NCI-H1048 (cell line): ENCODE results near the gene CHRNA9.
"Not testable (repeated sequence)": the region's sequence is repeated elsewhere in the genome, so short reads cannot be mapped to it uniquely, and the experiment has no call there.

Experiments
- DNase-seq: peaks from one replicate; lab custom pipeline; 2025; lab: John Stamatoyannopoulos, UW

Gene CHRNA9, protein sequence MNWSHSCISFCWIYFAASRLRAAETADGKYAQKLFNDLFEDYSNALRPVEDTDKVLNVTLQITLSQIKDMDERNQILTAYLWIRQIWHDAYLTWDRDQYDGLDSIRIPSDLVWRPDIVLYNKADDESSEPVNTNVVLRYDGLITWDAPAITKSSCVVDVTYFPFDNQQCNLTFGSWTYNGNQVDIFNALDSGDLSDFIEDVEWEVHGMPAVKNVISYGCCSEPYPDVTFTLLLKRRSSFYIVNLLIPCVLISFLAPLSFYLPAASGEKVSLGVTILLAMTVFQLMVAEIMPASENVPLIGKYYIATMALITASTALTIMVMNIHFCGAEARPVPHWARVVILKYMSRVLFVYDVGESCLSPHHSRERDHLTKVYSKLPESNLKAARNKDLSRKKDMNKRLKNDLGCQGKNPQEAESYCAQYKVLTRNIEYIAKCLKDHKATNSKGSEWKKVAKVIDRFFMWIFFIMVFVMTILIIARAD

DNA sequence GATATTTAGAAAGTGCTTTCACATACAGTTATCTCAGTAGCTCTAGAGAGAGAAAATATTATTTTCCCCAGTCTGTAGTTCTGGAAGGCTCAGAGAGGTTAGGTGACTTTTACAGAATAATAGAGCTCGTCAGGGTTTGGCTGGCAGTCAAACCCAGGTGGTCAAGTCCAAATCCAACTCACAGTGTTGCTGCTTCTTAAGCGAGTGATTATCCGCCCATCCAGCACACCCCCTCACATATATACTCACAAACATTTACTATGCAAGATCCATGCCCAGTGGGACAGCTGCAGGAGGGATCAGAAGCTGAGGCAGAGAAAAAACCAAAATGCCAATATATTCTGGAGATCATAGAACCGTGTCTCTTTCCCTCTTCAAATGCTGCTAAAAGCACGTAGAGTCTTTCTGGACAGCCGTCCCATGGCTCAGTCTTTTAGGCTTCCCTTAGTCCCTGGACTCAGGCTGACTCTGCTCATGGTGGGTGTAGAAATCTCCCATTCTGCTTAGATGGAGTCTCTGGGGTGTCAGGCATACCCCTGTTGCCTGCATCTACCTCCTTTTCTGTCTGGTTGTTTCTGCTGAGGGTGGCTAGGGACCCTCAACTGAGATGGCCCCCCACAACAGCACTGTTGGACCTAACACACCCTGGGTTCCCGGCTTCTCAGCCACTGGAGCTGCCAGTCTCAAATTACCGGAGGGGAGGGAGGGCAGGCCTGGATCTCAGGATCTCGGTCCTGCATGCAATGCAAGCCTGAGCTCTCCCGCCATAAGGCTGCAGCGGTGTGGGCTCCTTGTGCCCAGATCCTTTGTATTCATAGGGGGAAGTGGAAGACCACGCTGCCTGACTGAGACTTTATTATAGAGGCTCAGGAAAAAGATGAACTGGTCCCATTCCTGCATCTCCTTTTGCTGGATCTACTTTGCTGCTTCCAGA is at the start of gene CHRNA9:
Gene CHRNA9, plus strand, starts transcription at position 743 of the 934 bp plus-strand sequence. Its CDS starts 135 bp downstream, at position 878.
- DNase-seq, result no peak

DNA sequence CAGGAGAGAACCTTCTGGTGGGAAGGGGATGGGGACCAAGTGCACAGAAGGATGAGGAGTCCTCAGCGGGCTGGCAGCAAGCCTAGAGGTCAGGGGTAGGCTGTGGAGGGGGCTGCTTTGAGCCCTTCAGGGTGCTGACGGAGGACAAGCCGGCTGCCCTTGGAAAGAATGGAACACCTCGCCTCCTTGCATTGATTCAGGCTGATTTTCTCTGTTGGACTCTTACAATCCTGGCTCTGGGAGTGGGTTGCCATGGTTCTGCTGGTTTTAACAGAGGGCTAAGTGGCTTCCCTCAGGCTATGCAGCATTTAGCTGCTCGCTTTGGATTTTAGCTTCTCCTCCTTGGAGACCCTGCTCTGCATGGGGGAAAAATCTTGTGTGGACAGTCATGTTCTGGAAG is 49.4 kb upstream of the CHRNA9 start:
- DNase-seq, result no peak

DNA sequence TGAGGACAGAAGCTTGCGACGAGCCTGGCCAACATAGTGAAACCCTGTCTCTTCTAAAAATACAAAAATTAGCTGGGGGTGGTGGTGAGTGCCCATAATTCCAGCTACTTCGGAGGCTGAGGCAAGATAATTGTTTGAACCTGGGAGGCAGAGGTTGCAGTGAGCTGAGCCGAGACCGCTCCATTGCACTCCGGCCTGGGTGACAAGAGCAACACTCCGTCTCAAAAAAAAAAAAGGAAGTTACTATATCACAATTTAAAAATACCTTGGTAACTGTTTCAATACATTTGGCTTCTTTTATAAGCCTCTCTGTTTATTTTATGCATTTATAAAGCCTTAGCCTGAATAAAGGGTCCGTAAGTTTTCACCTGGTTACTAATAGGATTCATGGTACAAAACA is 46.6 kb upstream of the CHRNA9 start:
- no peak for DNase-seq

DNA sequence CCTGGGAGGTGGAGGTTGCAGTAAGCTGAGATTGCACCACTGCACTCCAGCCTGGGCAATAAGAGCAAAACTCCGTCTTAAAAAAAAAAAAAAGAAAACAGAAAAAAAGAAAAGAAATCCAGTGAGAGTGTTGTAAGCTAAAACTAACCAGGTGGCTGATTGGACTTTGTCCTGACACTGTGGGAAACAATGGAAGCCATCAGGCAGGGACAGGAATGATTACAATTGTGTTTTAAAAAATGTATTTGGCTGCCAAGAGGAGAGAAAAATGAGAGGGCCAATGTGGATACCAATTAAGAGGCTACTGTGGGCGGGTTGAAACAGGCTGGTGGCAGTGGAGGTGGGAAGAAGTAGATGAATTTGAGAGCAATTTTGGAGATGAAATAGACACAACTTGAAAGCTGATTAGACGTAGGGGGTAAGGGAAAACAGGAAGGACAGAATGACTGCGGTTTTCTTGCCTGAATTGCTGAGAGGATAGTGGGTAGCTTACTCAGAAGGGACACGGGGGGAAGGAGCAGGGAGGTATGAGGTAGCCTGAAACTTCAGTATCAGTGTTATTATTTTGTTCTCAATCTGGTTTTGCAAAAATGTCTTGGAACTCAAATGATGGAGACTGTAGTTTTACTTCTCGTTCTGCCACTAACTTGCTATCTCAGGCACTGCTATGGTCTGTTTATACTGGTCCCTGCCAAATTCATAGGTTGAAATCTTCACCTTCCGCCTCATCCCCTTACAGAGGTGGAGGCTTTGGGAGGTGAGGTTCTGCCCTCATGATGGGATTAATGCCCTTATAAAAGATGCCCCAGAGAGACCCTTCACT is 45.6 kb upstream of the CHRNA9 start:
- no peak for DNase-seq

DNA sequence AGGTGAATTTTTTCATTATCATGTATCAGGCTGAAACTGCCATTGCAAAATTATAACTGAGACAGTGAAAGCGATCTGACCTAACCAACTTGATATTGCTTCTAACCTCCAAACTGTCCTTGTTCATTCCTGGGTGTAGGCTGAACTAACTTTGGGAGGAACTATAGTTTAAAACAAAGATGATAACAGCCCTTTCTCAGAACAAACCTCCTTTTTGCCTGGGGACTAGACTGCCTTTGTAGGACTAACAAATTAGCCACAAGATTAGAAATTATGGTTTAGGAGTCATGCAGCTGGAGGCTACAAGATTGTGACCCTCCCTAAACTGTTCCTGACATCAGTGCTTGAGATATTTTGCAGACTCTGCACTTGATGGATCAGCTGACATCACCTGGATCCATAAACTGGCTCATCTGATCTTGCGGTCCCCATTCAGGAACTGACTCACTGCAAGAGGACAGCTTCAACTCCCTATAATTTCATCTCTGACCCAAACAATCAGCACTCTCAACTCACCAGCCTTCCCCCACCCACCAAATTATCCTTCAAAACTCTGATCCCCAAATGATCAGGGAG is 44.4 kb upstream of the CHRNA9 start:
- not testable (repeated sequence) for DNase-seq

DNA sequence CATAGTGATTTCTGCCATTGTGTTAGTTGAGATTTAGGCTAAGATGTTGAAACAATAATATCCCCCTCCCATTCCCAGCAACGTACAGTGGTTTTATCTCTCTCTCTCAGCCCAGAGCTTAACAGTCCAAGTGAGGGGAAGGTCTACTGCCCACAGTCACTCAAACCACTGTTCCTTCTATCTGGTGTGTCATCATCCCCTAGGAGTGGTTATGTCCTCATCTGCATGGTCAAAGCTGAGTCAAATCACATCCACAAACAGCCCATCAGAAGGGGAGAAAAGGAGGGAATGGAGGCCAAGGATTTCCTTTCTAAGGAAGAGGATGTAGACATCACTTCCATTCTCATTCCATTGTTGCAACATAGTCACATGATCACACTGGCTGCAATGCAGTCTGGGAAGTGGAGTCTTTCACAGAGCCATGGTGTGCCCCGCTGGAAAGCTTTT is 42.8 kb upstream of the CHRNA9 start:
- DNase-seq, result no peak

DNA sequence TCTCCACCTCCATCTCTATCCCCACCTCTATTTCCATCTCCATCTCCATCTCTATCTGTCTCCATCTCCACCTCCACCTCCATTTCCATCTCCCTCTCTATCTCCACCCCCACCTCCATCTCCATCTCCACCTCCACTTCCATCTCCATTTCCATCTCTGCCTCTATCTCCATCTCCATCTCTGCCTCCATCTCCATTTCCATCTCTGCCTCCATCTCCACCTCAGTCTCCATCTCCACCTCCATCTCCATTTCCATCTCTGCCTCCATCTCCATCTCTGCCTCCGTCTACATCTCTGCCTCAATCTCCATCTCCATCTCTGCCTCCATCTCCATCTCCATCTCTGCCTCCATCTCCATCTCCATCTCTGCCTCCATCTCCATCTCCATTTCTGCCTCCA is 40.8 kb upstream of the CHRNA9 start:
- DNase-seq, result no peak

DNA sequence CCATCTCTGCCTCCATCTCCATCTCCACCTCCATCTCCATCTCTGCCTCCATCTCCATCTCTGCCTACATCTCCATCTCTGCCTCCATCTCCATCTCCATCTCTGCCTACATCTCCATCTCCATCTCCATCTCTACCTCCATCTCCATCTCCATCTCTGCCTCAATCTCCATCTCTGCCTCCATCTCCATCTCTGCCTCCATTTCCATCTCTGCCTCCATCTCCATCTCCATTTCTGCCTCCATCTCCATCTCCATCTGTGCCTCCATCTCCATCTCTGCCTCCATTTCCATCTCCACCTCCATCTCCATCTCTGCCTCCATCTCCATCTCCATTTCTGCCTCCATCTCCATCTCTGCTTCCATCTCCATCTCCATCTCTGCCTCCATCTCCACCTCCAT is 40.1 kb upstream of the CHRNA9 start:
- DNase-seq, result not testable (repeated sequence)

DNA sequence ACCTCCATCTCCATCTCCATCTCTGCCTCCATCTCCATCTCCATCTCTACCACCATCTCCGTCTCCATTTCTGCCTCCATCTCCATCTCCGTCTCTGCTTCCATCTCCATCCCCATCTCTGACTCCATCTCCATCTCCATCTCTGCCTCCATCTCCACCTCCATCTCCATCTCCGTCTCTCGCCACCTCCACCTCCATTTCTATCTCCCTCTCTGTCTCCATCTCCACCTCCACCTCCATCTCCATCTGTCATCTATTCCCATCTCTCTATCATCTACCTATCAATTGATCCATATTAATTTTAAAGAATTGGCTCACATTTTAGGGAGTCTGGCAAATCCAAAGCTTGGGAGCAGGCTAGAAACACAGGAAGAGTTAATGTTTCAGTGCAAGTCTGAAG is 39.6 kb upstream of the CHRNA9 start:
- no peak for DNase-seq

DNA sequence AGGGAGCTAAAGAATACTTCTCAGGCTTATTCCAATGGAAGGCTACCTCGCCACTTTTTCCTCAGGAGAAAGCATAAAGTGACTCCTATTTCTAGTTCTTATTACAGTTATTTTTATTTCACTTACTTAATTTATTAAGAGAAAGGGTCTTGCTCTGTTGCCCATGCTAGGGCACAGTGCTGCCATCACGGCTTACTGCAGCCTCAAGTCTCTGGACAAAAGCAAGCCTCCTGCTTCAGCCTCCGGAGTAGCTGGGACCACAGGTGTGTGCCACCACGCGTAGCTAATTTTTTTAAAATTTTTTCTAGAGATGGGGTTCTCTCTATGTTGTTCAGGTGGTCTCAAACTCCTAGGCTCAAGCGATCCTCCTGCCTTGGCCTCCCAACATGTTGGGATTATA is 36.0 kb upstream of the CHRNA9 start:
- no peak for DNase-seq

DNA sequence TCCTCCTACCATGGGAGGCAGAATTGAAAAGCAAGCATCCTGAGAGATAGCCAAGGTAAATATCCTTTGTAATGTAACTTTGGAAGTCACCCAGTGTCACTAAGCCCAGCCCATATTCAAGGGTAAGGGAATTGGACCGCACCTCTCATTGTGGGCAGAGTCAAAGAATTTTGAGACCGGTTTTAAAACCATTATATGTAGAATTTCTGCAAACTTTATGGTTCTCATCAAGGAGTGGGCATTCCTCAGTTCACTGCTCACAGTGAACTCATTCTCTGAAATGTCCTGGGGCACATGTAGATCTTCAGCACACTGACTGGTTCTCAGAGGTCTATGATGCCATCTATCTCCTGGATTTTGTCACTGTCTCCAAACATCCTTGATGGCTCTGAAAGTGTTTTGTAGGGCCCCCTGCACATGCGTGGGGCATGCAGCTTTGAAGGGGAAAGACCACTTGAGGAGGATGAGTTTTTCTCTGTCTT is 35.3 kb upstream of the CHRNA9 start:
- no peak for DNase-seq

DNA sequence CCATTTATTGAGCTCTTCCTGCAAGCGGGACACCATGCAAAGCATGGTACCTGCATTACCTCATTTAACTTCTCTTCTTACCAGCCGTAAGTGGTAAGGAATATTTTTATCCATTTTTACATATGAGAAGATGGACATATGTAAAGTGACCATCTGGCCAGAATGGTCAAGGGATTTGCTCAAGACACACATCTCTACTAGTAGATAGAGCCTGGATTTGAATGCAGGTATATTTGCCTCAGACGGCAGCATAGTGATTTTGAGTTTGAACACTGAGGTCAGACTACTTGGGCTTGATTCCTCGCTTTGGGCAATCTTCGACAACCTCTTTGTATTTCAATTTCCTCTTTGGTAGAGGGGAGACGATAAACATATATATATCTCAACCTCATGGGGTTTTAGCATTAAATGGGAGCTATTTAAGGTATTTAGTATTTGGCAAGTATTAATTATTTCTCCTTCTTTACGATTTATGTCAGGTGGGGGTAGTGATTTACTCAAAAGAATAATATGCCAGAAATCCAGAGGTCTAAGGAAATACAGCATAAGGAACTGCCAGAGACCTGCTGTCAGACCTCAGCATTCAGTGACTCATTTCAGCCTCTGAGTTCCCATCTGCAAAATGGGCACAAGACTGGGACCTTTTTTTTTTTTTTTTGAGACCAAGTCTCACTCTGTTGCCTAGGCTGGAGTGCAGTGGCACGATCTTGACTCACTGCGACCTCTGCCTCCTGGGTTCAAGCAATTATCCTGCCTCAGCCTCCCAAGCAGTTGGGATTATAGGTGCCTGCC is 34.6 kb upstream of the CHRNA9 start:
- DNase-seq, result no peak

DNA sequence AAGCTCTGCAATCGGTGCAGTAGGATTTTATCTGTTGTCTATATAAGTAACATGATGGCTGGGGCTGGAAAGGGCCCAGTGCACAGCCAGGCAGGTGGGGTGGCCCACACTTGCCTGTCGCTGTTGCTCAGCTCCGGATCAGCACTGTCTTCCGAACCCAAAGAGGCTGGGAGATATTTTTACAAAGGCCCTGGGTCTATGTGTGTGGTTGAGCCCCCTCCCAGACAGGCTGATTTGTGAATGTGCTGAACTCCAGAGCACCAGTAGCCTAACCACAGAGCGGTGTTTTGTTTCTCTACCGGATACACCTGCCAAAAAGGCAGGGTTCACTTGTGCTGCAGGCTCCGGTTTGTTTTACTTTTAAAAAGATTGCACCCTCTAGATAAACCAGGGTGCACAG is 33.5 kb upstream of the CHRNA9 start:
- no peak for DNase-seq

DNA sequence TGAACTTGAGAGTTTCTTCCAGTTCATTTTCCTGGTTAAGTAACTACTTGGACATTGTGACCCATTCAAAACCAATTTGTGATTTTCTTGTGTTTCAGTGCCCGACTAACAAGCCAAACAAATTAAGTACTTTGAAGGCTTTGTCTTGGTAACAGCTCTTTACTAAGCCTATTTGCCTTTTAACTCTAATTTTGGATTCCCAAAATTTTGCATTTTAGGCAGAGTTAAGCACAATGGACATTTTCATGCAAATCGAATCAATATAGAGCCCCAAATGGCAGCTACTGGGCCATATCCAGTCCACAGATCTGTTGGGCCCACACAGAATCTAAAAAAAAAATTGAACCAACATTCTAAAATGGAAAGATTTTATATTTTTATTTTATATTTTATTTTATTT is 31.4 kb upstream of the CHRNA9 start:
- DNase-seq, result no peak

DNA sequence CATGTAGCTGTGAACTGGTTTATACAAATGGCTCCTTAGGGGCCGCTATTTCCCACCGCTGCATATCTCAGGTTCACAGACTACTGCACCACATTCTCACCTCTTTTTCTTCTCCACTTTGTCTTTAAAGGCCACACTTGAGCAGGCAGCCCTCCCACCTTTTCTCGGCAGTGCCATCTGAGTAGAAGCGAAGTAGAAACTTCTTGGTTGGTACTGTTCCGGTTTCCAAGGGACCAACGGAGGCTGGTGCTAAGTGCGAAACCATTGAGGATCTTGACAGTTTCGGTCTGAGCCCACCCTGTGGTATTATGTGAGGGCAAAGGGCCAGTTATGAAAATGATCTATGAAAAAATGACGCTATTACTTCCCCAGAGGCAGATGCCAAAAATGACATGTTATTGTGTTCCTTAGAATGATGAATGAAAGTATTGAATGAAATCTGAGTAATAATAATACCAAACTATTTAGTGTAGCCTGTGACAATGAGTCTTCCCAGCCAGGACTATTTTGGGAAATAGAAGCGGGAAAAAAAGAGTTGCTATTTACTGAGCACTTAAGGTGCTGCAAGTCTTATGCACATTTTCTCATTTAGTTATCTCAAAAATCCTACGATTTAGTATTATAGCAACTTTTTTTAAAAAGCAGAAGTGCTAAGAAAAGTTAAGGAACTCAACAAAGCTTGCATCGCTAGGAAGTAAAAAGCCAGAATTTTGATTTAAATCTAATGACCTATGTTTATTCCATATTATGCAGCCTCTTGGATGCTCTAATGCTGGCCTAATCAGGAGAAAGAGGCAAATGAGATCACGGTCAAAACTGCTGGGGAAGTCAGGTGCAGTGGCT is 29.6 kb upstream of the CHRNA9 start:
- DNase-seq, result no peak

DNA sequence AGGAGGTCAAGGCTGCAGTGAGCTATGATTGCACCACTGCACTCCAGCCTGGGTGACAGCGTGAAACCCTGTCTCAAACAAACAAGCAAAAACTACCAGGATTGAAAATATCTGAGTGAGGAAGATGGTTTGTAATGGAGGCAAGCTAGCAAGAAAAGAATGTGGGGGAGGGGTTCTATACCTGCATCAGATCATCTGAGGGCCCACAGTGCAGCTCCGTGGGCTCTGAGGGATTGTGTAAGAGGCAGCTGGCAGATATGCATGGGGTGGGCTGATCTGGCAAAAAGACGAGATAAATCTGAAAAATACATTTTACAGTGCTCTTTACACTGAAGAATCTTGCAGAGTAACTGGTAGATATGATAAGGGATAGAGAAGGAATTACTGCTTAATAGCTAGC is 28.9 kb upstream of the CHRNA9 start:
- no peak for DNase-seq

DNA sequence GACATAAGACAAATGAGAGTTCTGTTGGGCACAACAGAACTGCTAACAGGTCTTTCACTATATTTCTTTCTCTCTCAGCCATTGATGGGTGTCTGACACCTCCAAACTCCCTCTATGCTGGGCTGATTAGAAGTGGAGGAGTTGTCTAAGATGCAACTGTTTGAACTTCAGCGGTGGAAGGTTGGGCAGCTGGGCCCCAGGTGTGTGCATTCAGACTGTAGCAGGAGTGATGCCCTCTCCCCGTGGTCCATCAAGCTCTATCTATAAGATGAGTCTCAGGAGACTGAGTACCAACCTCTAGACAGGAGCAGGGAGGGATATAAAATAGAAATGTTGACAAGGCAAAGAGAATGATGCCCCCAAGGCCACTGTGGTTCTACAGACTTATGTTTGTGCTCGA is 28.2 kb upstream of the CHRNA9 start:
- no peak for DNase-seq

DNA sequence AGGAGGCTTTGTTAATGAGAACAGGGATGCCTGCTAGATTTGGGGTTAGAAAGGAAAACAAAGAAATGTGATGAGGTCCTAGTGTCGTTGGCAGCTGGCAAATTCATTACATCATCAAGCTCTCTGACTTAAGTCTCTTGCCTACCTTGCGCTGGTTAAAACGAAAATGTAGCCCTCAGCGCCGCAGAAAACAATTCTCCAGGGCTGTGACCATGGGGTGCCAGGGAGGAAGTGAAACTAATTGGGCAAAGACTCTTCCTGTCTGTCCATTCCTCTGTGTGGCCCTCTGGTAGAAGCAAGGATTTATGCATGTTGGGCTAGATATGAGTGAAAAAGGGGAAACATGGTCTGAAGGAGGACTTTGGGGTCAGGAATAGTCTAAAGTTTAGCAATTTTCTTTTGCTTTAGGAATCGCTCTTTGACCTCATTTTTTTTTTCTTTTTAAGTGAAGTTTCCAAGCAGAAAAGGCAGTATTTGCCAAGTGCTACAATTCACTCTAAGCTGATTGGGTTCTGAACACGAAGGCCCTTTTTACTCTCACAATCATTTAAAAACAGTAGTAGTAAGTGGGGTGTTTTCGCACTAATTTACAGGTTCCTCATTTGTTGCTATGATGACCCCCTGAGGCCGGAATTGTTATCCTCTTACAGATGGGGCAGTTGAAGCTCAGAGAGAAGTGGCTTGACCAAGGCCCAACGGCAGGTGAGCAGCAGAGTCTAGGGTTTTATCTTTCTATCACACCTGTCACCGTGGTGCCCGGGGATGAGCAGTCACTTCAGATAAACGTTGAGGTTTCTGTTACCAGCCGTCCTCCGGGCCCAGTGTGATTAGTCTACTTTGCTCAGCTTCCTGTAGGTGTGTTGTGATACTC is 27.3 kb upstream of the CHRNA9 start:
- DNase-seq, result no peak
